ENCODE data around the gene SFXN5. TPM values are rescaled to one million over a fixed set of nuclear protein-coding genes. Genes with fewer than 3 reads are reported as not detected.

SFXN5 gene
- total RNA-seq, 1 donor from 2014 or later, result 9.5 TPM

- H3K36me3 Mint-ChIP-seq (ENCODE audit: low read depth), result no peaks in the 10 kb centered on the region
- H3K4me3 Mint-ChIP-seq, result no peak overlapping the region
- intact Hi-C loops (cut with micrococcal nuclease), result no loop called here
Measured at GRCh38 chr2:72951303-72952095, 120.0 kb downstream of the SFXN5 start.

GRCh38 chr2:72950558-72951255, 120.8 kb downstream of the SFXN5 start:
- H3K4me3 Mint-ChIP-seq, result no peak overlapping the region
- H3K27me3 Mint-ChIP-seq (ENCODE audit: insufficient read depth), result peaks cover 2% of the 10 kb centered on the region
- no peak overlapping the region for H3K27ac Mint-ChIP-seq
- no peak for DNase-seq (ENCODE audit: low spot score)
- peaks cover 25% of the 10 kb centered on the region for H3K4me1 Mint-ChIP-seq (ENCODE audit: low read depth)
- intact Hi-C loops (cut with micrococcal nuclease), result no loop called here
- H3K36me3 Mint-ChIP-seq (ENCODE audit: low read depth), result no peaks in the 10 kb centered on the region
- H3K9me3 Mint-ChIP-seq, result no peaks in the 10 kb centered on the region

More at GRCh38 chr2:72951303-72952095, 120.0 kb downstream of the SFXN5 start:
- H3K27me3 Mint-ChIP-seq (ENCODE audit: insufficient read depth), result peaks cover 2% of the 10 kb centered on the region
- peaks cover 25% of the 10 kb centered on the region for H3K4me1 Mint-ChIP-seq (ENCODE audit: low read depth)
- H3K9me3 Mint-ChIP-seq, result no peaks in the 10 kb centered on the region
- H3K27ac Mint-ChIP-seq, result no peak overlapping the region
- DNase-seq (ENCODE audit: low spot score), result no peak

- Mint-ChIP-seq H3K36me3 (ENCODE audit: low read depth) (no peaks in the 10 kb centered on the region), H3K9me3 (no peaks in the 10 kb centered on the region), H3K27ac (no peak overlapping the region), H3K4me3 (no peak overlapping the region), H3K27me3 (ENCODE audit: insufficient read depth) (peaks cover 2% of the 10 kb centered on the region), H3K4me1 (ENCODE audit: low read depth) (peaks cover 18% of the 10 kb centered on the region)
- intact Hi-C loops (cut with micrococcal nuclease), result no loop called here
- no peak for DNase-seq (ENCODE audit: low spot score)
Measured at GRCh38 chr2:72949642-72950041, 121.9 kb downstream of the SFXN5 start.

- H3K36me3 Mint-ChIP-seq (ENCODE audit: low read depth), result no peaks in the 10 kb centered on the region
- peaks cover 12% of the 10 kb centered on the region for H3K4me1 Mint-ChIP-seq (ENCODE audit: low read depth)
- H3K9me3 Mint-ChIP-seq, result no peaks in the 10 kb centered on the region
- intact Hi-C loops (cut with micrococcal nuclease), result no loop called here
- H3K27ac Mint-ChIP-seq, result no peak overlapping the region
- DNase-seq (ENCODE audit: low spot score), result no peak
- peaks cover 2% of the 10 kb centered on the region for H3K27me3 Mint-ChIP-seq (ENCODE audit: insufficient read depth)
- H3K4me3 Mint-ChIP-seq, result no peak overlapping the region
Measured at GRCh38 chr2:72949045-72949444, 122.5 kb downstream of the SFXN5 start.

- Mint-ChIP-seq H3K36me3 (ENCODE audit: low read depth) (no peaks in the 10 kb centered on the region), H3K4me3 (no peak overlapping the region), H3K4me1 (ENCODE audit: low read depth) (peaks cover 3% of the 10 kb centered on the region), H3K27me3 (ENCODE audit: insufficient read depth) (peaks cover 2% of the 10 kb centered on the region), H3K9me3 (no peaks in the 10 kb centered on the region), H3K27ac (no peak overlapping the region)
- no peak for DNase-seq (ENCODE audit: low spot score)
- intact Hi-C loops (cut with micrococcal nuclease), result no loop called here
Measured at GRCh38 chr2:72947952-72948830, 123.3 kb downstream of the SFXN5 start.

DNA sequence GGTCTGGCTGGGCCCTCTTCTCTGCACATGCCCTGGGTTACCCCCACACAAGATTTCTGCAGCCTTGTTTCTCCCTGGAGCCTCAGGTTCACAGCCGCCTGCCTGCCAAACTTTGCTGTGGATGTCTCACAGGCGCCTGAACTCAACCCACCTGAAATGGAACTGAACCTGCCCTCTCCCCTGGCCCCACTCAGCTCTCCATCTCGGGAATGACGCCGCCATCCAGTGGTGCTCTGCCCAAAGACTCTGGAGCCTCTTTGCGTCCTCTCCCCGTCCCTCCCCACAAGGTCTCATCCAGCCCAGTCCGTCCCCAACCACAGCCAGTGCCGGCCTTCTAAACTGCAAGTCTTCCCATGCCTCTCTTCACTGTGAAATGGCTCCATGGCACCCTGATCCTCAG, 125.0 kb downstream of the SFXN5 start:
- DNase-seq (ENCODE audit: low spot score), result no peak
- Mint-ChIP-seq H3K27me3 (ENCODE audit: insufficient read depth) (peaks cover 2% of the 10 kb centered on the region), H3K9me3 (no peaks in the 10 kb centered on the region), H3K4me3 (no peak overlapping the region), H3K36me3 (ENCODE audit: low read depth) (no peaks in the 10 kb centered on the region), H3K4me1 (ENCODE audit: low read depth) (no peaks in the 10 kb centered on the region), H3K27ac (no peak overlapping the region)
- intact Hi-C loops (cut with micrococcal nuclease), result no loop called here

DNA sequence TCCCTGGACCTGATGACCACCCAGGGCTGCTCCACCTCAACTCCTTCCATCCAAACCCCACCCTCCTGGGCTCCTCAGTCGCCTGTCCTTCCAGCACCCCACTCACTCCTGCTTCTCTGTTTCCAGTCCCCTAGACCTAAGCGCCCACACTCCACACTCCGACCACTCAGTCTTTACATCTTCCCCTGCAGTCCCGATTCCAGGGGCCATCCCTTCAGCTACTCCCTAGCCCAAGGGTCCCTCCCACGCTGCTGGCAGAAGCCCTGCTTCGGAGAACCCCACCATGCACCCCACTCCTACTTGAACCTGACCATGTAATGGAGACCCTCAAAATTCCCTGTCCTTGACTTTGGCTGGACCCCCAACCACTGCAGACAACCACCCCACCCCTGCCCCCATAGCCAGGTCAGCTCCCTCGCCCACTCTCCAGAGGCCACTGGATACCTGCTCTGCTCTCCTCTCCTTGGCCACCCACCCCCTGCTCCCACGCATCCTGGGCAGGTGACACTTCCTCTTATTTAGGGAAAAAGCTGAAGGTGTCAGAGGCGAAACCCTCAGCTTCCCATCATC, 126.0 kb downstream of the SFXN5 start:
- H3K27ac Mint-ChIP-seq, result no peak overlapping the region
- intact Hi-C loops (cut with micrococcal nuclease), result no loop called here
- H3K27me3 Mint-ChIP-seq (ENCODE audit: insufficient read depth), result peaks cover 2% of the 10 kb centered on the region
- H3K4me1 Mint-ChIP-seq (ENCODE audit: low read depth), result no peaks in the 10 kb centered on the region
- DNase-seq (ENCODE audit: low spot score), result no peak
- H3K36me3 Mint-ChIP-seq (ENCODE audit: low read depth), result no peaks in the 10 kb centered on the region
- H3K4me3 Mint-ChIP-seq, result no peak overlapping the region
- H3K9me3 Mint-ChIP-seq, result no peaks in the 10 kb centered on the region

- Mint-ChIP-seq H3K9me3 (no peaks in the 10 kb centered on the region), H3K36me3 (ENCODE audit: low read depth) (no peaks in the 10 kb centered on the region), H3K4me1 (ENCODE audit: low read depth) (no peaks in the 10 kb centered on the region), H3K27ac (no peak overlapping the region), H3K4me3 (no peak overlapping the region), H3K27me3 (ENCODE audit: insufficient read depth) (peaks cover 4% of the 10 kb centered on the region)
- intact Hi-C loops (cut with micrococcal nuclease), result no loop called here
- DNase-seq (ENCODE audit: low spot score), result no peak
Measured at GRCh38 chr2:72944804-72945449, 126.6 kb downstream of the SFXN5 start.

GRCh38 chr2:72943540-72944395, 127.7 kb downstream of the SFXN5 start:
- intact Hi-C loops (cut with micrococcal nuclease), result no loop called here
- H3K9me3 Mint-ChIP-seq, result no peaks in the 10 kb centered on the region
- H3K4me1 Mint-ChIP-seq (ENCODE audit: low read depth), result no peaks in the 10 kb centered on the region
- no peak overlapping the region for H3K4me3 Mint-ChIP-seq
- DNase-seq (ENCODE audit: low spot score), result no peak
- H3K27me3 Mint-ChIP-seq (ENCODE audit: insufficient read depth), result peaks cover 4% of the 10 kb centered on the region
- no peaks in the 10 kb centered on the region for H3K36me3 Mint-ChIP-seq (ENCODE audit: low read depth)
- no peak overlapping the region for H3K27ac Mint-ChIP-seq

DNA sequence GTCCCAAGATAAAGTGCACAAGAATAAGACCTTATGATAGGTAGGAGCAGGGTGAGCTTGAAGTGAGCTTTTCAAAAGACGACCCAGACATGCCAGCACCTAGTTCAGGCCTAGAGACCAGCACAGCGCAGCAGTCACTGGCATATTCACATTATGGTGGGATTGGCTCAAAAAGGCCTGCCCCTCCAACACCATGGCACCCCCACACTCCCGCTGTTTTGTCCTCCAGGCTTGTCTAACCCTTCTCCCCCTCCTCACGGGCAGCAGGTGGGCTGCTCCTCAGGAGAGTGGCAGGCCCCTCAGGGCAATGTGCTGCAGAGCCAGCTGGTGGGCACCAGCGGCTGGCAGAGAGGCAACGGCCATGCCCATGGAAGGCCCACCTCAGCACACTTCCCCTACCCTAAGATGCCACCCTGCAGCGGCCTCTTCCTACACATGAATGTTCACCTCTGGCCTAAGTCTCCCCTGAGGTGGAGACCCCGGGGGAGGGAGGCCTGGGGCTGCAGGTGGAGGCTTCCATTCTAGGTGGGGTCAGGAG, 128.6 kb downstream of the SFXN5 start:
- H3K4me1 Mint-ChIP-seq (ENCODE audit: low read depth), result no peaks in the 10 kb centered on the region
- H3K4me3 Mint-ChIP-seq, result no peak overlapping the region
- DNase-seq (ENCODE audit: low spot score), result no peak
- H3K27me3 Mint-ChIP-seq (ENCODE audit: insufficient read depth), result peaks cover 4% of the 10 kb centered on the region
- H3K36me3 Mint-ChIP-seq (ENCODE audit: low read depth), result no peaks in the 10 kb centered on the region
- no peak overlapping the region for H3K27ac Mint-ChIP-seq
- H3K9me3 Mint-ChIP-seq, result no peaks in the 10 kb centered on the region
- intact Hi-C loops (cut with micrococcal nuclease), result no loop called here

GRCh38 chr2:72942293-72942692, 129.2 kb downstream of the SFXN5 start:
- intact Hi-C loops (cut with micrococcal nuclease), result no loop called here
- no peaks in the 10 kb centered on the region for H3K9me3 Mint-ChIP-seq
- H3K27ac Mint-ChIP-seq, result no peak overlapping the region
- H3K4me3 Mint-ChIP-seq, result no peak overlapping the region
- no peaks in the 10 kb centered on the region for H3K36me3 Mint-ChIP-seq (ENCODE audit: low read depth)
- DNase-seq (ENCODE audit: low spot score), result no peak
- peaks cover 3% of the 10 kb centered on the region for H3K27me3 Mint-ChIP-seq (ENCODE audit: insufficient read depth)
- H3K4me1 Mint-ChIP-seq (ENCODE audit: low read depth), result no peaks in the 10 kb centered on the region
